NK-92 treated with Interleukin-12 subunit alpha and Interleukin-12 subunit beta, amount 100 ng/mL, for 24 hours (cell line): ENCODE results near the gene FRAT1.

Experiments
- DNase-seq: peaks from one replicate; lab custom pipeline; 2025; lab: John Stamatoyannopoulos, UW

Gene FRAT1

DNA sequence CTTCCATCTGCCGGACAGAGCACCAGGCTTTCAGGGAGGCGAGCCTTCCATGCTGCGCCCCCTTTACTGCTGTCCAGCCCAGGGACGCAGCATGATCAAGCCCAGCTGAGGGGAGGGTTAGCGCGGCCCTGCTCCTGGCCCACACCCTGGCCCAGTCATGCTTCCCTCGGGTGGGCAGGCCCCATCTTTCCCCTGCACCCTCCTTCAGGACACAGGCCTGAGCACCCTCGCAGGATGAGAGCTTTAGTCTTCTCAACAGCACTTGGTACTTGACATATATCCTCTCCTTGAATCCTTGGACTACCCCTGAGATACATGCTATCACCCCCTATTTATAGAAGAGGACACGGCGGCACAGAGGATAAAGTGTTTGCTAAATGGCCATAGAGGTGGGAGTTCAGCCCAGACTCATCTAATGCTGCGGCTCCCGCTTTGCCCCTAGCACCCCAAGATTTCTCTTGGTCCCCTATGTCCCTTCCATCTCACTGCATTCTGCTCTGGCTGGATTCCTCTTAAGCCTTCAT lies 48.1 kb downstream of the FRAT1 start:
- DNase-seq = no peak
